ENCODE results near the gene GGCX.
A peak's percentile ranks its signal among the peaks of the same experiment; 100 is the strongest.
"Not testable (repeated sequence)": the region's sequence is repeated elsewhere in the genome, so short reads cannot be mapped to it uniquely, and the experiment has no call there.

GGCX gene

GRCh38 chr2:85564144-85564563 lies 2.9 kb upstream of the GGCX start:
- DNase-seq, result no peak

- DNase-seq, result no peak
Measured at GRCh38 chr2:85560812-85561279, 447 bp downstream of the GGCX start.

- not testable (repeated sequence) for DNase-seq
Measured at GRCh38 chr2:85560403-85560726, 928 bp downstream of the GGCX start.

- DNase-seq, result no peak
Measured at GRCh38 chr2:85558160-85558559, 3.1 kb downstream of the GGCX start.

GRCh38 chr2:85557130-85557529 lies 4.2 kb downstream of the GGCX start:
- DNase-seq, result no peak

GRCh38 chr2:85554980-85555612 lies 6.2 kb downstream of the GGCX start:
- no peak for DNase-seq

- no peak for DNase-seq
Measured at GRCh38 chr2:85553184-85553583, 8.1 kb downstream of the GGCX start.

- peak; percentile 82 for DNase-seq
Measured at GRCh38 chr2:85551698-85552678, 9.3 kb downstream of the GGCX start.

- DNase-seq, result no peak
Measured at GRCh38 chr2:85550486-85550885, 10.8 kb downstream of the GGCX start.

- DNase-seq, result no peak
Measured at GRCh38 chr2:85549826-85550225, 11.5 kb downstream of the GGCX start.

GRCh38 chr2:85549095-85549494 lies 12.2 kb downstream of the GGCX start:
- DNase-seq, result no peak

- DNase-seq, result no peak
Measured at GRCh38 chr2:85548608-85548900, 12.7 kb downstream of the GGCX start.

GRCh38 chr2:85547859-85548607 lies 13.3 kb downstream of the GGCX start:
- no peak for DNase-seq

- no peak for DNase-seq
Measured at GRCh38 chr2:85547089-85547858, 14.0 kb downstream of the GGCX start.

- no peak for DNase-seq
Measured at GRCh38 chr2:85545780-85546240, 15.5 kb downstream of the GGCX start.

- DNase-seq, result not testable (repeated sequence)
Measured at GRCh38 chr2:85544915-85545779, 16.1 kb downstream of the GGCX start.

- DNase-seq, result not testable (repeated sequence)
Measured at GRCh38 chr2:85544254-85544691, 17.0 kb downstream of the GGCX start.

- no peak for DNase-seq
Measured at GRCh38 chr2:85542777-85543176, 18.5 kb downstream of the GGCX start.

GRCh38 chr2:85541753-85542457 lies 19.4 kb downstream of the GGCX start:
- DNase-seq, result no peak

GRCh38 chr2:85541262-85541661 lies 20.0 kb downstream of the GGCX start:
- DNase-seq, result no peak

GRCh38 chr2:85540133-85540648 lies 21.1 kb downstream of the GGCX start:
- no peak for DNase-seq

Measured in effector CD8-positive, alpha-beta T cell (primary cell).